GM18517 (cell line): ENCODE results near the gene INHA.

Experiments
- ATAC-seq: cut with Tn5 transposase; IDR thresholded peaks from one replicate; pipeline ENCODE4 v1.9.1; 2021; ENCODE audit warnings: mild to moderate bottlenecking, moderate library complexity; ENCODE audit not compliant: unreplicated experiment

The INHA gene, protein sequence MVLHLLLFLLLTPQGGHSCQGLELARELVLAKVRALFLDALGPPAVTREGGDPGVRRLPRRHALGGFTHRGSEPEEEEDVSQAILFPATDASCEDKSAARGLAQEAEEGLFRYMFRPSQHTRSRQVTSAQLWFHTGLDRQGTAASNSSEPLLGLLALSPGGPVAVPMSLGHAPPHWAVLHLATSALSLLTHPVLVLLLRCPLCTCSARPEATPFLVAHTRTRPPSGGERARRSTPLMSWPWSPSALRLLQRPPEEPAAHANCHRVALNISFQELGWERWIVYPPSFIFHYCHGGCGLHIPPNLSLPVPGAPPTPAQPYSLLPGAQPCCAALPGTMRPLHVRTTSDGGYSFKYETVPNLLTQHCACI

DNA sequence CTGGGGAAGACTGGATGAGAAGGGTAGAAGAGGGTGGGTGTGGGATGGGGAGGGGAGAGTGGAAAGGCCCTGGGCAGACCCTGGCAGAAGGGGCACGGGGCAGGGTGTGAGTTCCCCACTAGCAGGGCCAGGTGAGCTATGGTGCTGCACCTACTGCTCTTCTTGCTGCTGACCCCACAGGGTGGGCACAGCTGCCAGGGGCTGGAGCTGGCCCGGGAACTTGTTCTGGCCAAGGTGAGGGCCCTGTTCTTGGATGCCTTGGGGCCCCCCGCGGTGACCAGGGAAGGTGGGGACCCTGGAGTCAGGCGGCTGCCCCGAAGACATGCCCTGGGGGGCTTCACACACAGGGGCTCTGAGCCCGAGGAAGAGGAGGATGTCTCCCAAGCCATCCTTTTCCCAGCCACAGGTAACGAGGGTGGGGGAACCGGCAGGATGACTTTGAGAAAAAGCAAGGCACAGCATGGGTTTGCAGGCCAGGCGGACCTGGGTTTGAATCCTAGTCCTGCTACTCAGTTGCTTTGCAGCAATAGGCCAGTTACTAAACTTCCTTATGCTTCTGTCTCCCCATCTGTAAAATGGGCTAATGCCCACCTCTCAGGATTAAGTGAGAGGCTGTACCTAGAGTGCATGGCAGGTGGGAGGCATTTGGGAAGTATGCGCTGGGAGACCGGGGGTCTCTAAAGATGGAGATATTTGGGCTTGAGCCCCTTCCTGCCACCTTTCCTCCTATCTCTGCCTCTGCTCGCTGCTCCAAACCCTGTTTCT, at the start of gene INHA:
Gene INHA, plus strand, starts transcription at position 74 of the 765 bp plus-strand sequence. Its CDS starts 65 bp downstream, at position 139.
- no peak for ATAC-seq

DNA sequence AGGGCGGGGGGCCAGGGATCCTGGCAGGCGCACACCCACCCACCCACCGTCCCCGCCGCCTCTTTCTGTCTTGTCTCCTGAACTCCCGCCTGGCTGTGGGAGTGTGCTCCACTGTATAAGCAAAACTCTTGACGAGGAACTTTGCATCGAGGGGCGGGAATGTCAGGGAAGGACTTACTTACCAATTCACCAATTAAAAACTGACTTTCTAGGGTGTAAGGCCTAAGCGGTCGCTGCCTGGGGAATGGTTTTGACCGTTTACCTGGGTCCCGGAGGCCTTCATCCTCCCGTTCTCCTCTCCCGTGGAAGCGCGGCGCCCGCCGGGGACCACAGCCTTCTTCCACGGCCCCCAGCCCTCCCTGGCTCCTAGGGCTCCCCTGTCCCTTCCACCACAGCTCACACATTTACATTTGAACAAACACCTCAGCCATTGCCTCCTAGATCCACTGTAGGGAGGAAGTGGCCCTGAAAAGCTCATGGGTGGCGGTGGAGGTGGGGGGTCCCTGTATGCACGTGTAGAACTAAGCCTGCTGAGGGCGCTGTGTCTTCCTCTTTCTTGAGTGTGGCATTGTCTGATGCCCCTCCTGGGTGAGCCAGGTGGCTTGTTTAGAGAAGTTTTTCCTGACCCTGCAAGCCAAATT, 49.0 kb upstream of the INHA start:
- ATAC-seq: no peak

DNA sequence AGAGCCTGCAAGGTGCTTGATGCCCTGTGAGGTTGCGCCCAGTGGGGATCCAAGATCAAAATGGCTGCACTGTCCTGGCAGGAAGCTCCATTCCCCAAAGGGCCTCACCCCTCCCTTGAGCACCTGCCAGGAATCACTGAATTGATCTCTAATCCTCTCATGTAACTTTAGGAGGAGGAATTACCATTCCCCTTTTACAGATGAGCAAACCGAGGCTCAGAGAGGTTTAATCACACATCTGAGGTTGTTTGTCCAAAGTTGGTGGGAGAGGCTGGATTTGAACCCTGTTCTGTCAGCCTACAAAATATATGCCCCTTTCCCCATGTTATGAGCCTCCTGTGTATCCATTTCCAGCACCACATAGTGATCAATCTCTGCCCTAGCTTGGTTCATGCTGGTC, 47.3 kb upstream of the INHA start:
- no peak for ATAC-seq

DNA sequence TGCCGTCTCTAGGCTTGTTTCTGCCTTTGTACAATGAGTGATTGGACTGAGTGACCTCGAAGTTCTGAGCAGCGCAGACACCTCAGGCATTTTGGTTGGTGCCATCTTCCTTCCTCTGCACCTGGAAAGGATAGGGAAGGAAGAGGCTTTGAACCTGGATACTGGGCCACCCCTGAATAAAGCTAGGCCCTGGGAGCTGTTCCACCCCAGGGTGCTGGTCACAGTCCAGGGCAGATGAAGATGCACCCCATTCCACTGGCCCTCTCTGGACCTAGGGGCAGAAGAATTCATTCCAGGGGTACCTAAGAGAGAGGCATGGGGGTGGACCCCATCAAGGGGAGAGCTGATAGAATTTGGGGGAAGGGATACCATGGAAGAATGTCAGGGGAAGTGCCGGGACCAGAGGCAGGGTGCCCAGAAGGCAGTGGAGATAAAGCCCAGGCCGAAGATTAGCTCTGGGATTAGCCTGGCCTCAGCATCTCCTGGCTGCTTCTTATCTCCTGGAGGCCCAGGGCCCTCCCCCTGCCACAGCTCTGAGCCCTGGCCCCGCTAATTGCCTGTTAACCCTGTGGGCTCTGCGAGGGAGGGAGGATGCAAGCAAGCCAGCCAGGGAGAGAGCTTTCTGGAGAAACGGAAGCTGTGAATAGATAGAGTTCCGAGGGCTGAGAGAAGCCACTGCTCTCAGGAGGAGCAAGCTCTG, 46.4 kb upstream of the INHA start:
- ATAC-seq: no peak

DNA sequence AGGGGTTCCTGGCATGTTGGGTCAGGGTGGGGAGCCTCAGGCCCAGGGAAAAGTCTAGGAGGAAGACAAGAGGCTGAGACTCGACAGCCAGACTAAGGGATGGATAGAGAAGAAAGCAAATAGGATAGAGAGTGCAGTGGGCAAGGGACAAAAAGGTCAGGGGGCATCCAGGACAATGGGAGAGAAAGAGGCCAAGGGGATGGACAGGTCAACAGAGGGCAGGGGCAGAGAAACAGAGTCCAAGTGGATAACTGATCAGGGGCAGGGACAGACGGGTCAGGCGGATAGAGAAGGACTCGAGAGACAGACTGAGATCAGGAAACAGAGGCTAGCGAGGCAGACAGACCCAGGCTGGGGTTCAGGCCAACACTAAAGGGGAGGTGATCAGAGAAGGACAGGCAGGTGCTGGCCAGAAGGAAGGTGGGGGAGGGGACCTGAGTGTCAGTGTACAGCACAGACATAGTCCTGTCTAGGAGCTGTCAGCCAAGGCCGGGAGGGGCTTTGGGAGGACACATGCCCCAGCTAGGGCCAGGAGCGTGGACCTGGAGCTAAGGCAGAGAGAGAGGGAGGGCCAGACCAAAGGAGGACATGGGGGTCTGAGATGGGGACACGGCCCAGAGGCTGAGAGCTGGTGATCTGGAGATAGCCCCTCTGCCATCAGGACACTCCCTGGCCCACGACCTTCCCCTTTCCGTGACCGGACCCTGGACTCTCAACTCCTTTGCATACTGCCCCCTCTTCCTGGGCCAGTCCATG, 45.6 kb upstream of the INHA start:
- ATAC-seq: no peak

DNA sequence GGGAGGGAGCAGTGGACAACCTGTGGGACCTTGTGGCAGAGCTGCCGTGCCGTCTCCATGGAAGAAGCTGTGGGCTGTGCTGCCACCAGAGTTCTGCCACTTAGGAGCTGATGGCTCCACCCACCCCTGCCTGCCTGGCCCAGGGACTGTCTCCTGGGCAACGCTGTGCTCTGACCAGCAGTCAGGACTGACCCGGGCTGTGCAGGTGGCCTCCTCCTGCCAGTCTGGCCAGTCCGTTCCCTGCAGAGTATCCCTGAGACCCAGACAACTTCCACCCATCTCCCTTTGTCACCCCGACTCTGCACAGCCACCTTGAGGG, 45.1 kb upstream of the INHA start:
- no peak for ATAC-seq

DNA sequence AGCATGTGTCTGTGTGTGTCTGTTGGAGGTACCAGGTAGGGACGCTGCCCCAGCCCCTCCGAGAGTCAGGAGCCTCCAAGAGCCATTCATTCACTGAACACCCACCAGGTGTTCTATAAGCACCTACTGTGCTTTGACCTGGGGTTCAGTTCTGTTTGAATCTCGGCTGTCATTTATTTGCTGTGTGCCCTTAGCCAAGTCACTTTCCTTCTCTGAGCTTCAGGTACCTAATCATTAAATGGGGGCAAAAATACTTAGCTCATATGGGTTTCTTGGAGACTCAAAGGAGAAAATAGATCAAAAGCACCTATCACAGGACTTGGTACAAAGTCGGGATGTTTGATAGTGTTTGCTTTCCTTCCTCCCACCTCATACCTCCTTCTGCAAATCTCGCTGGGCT, 44.6 kb upstream of the INHA start:
- no peak for ATAC-seq

DNA sequence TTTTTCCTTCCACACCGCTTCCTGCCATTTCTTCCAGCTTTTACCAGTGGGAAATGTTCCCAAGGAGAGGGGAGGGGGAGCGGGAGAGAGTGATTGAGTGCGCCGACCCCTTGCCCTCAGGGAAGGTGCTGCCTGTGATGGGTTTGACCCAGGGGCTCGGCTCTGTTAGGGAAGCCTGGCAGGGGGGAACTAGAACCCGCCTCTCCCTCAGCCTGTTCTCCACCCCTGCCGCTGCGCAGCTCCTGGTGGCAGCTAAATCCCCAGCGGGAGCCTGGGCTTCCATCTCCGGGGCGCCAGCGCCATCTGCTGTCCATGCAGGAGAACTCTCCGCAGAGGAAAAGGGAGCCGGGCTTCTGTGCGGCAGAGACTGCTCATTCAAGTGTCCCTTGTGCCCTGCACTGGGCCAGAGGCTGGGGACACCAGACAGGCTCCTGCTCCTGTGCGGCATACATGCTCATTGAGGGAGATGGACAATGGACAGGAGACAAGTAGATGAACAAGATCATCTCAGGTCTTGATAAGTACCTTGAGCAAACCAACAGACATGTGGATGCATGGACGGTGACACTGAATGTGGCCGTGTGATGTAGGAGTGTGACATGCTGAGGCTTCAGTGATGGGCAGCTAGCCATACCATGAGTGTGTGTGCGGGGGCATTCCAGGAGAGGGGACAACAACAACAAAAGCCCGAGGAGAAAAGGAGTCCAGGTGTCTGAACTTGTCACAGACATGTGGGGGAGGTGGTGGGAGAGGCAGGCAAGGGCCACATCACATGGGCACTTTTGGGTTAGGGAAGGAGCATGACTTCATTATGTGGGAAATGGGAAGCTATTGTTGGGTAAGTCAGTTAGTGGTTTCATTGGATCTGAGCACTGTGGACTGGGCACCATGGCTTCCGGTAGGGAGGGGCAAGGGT, 41.8 kb upstream of the INHA start:
- ATAC-seq: peak; percentile 81

DNA sequence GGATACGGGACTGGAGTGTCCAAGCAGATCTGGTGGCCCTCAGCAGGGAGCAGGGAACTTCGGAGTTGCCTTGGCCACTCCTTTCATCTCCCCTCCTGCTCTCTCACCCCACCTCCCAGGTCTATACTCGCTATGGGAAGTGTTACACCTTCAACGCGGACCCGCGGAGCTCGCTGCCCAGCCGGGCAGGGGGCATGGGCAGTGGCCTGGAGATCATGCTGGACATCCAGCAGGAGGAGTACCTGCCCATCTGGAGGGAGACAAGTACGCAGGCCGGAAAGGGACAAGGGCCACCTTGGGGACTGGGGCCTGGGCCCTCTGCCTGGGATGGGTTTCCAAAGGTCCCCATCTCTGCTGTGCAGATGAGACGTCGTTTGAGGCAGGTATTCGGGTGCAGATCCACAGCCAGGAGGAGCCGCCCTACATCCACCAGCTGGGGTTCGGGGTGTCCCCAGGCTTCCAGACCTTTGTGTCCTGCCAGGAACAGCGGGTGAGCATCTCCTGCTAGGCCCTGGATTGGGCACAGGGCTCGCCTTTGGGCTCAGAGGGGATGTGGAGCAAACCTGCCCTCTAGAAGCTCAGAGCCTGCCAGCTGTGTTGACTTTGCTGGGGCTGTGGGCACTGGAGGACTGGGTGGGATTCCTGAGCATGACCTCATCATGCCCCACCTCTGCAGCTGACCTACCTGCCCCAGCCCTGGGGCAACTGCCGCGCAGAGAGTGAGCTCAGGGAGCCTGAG, 40.3 kb upstream of the INHA start:
- ATAC-seq: no peak

DNA sequence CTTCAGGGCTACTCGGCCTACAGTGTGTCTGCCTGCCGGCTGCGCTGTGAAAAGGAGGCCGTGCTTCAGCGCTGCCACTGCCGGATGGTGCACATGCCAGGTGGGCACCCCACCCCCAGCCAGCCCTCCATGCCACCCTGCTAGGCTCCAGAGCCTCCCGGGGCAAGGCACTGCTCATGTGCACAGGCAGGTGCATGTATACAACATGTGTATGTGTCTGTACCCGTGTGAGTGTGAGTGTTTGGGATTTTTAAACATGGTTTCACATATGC, 39.8 kb upstream of the INHA start:
- ATAC-seq: no peak

DNA sequence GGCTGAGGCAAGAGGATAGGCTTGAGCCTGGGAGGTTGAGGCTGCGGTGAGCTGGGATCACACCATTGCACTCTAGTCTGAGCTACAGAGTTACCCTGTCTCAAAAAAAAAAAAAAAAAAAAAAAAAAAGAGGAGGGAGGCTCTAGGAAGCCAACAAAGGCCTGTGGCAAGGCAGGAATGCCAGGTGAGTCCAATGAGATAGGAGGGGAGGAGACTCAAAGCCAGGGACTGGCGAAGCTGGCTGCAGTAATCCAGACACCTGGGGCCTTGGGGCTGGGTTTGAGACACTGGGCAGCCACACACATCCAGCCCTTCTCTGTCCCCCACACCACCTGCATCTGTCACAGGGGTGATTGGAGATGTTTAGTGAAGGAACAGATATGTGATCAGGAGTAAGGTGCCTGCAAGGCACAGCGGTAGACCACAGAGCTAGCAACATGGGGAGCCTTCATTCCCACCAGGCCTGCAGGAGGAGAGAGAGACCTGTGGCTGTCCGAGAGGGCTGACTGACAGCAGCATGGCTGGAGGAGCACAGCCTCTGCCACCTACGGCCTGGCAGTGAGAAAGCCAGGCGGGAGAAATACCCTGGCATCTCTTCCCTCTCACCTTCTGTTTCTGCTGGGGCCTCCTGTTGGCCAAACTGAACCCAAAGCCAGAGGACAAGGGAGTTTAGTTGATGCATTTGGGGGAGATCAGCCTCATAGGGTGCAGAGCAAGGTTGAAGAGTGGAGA, 38.0 kb upstream of the INHA start:
- no peak for ATAC-seq

DNA sequence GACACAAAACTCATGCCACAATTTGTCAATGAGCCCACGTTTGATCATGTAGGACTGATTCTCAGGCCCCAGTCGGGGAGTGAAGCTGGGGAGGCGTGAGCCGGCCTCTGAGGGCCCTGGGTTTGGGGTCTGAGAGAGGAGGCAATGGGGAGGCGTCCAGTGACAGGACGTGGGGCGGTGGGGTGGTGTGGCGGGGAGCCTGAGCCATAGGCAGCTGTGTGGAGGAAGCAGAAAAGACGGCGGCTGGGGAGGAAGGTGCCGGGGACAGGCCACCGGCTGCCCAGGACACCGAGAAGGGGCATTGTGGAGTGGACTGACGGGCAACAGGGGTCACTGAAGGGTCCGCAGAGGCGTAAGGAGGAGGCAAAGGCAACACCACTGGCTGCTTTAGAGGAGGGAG, 35.7 kb upstream of the INHA start:
- ATAC-seq: no peak

DNA sequence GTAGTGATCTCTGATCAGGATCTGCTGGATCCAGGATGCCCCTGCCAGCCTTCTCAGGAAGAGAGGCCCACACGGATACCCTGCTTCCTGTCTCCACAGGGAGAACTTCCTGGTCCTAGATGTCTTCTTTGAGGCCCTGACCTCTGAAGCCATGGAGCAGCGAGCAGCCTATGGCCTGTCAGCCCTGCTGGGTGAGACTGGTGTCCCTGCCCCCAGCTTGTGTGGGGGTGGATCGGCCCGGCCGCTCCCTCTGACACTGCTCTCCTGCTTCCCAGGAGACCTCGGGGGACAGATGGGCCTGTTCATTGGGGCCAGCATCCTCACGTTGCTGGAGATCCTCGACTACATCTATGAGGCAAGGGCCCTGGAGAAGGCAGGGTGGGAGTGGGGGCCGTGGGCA, 35.1 kb upstream of the INHA start:
- ATAC-seq: no peak

DNA sequence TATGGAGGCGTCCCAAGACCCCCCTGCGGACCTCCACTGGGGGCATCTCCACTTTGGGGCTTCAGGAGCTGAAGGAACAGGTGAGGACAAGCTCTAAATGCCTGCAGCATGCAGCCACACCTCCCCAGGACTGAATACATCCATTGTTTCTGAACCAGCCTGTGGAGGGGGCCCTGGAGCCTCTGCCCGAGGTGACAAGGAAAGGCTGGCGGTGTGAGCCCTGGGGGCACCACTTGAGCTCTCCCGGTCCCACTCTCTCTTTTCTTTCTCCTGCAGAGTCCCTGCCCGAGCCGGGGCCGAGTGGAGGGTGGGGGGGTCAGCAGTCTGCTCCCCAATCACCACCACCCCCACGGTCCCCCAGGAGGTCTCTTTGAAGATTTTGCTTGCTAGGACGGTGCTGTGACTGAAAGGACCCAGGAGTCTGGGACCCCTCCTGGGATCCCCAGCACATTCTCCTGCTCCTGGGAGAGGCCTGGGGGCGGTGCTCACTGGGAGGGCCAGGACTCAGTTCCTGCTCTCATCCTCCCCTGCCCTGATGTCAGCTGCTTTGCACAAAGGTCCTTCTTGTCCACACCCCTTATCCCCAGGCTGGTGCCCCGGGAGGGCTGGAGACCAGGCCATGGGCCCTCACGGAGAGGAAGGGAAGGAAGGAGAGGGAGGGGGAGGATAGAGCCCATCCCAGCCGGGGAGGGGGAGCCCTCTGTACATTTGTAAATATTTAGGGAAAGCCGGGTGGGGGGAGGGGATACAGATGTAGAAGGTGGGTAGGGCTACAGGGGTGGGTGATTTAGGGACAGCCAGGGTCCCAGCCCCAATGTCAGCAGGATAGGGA, 34.2 kb upstream of the INHA start:
- no peak for ATAC-seq

DNA sequence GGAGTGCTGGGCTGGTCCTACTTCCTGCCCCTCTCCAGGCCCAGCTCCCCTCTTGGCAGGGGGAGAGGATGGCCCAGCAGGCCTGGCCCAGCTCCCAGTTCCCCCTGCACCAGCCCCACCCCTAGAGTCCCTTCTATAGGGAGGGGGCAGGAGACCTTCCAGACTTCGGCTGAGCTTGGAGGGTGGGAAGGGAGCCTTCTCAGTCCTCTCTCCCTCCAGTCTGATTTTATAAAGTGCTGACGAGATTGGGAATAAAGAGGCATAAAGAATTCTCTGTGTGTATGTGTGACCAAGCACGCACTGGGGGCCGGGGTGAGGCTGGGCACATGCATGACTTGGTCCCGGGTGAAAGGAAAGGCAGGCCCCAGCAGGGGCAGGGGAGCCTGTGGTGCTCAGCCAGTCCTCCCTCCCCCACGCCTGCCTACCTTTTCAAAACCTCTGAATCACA, 33.6 kb upstream of the INHA start:
- ATAC-seq: no peak

DNA sequence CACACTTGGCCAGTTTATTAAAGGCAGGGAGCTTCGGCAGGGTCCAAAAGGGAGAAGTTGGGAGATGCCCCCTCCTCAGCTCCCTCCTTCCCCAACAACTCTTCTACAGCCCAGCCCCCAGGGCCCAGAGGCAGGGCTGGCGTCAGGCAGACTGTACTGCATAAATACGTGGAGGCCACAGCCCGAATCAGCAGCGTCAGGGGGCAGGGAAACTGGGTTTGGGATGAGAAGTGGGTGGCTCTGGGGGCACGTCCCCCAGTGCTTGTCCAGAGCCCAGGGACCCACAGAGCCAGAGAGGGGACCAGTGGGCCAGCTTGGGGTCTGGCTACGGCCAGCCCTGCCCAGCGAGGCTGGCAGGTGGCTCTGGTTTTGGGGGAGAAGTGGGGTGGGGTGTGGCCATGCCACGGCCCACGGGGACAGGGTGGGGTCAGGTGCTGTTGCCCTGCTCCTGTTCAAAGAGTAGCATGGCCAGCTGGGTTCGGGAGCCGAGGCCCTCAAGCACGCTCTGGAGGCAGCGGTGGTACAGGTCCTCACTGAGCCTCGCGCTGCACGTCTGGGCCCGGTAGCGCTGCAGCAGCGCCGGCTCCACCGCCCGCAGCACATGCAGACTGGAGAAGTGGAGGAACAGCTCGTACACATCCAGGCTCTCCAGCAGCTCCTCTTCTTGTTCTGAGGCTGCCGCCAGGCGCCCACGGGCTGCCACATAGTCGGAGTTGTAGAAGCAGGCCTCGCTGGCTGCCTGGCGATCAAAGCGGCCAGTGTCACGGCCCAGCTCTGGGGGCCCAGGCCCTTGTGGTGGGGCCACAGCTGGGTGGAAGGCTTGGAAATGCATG, 32.9 kb upstream of the INHA start:
- ATAC-seq: no peak
